Skin epidermis (tissue), 12 donors: ENCODE measurements around the gene LRBA.
"Not testable (repeated sequence)": the region's sequence is repeated elsewhere in the genome, so short reads cannot be mapped to it uniquely, and the experiment has no call there.

ENCODE experiments used
- H3K27ac ChIP-seq, 21 experiments: fragments of 200-600 bp; sonication (generic) in 11 of 21; one replicate each; pipeline ENCODE4 v1.5.0; 2020; ENCODE audit warnings: mild to moderate bottlenecking in 3 of 21, inconsistent platforms in 2 of 21, moderate library complexity in 2 of 21
- H3K4me3 ChIP-seq, 7 experiments: fragments of 200-600 bp; sonication (generic) in 2 of 7; one replicate each; pipeline ENCODE4 v1.5.0; 2020; ENCODE audit warnings: inconsistent platforms in 2 of 7, mild to moderate bottlenecking in 2 of 7, moderate library complexity in 1 of 7

Gene LRBA

GRCh38 chr4:150557811-150558210 lies 457.3 kb downstream of the LRBA start:
- H3K27ac ChIP-seq, H3K4me3 ChIP-seq: not testable (repeated sequence)

- Histone ChIP-seq H3K27ac (no peak overlapping the region), H3K4me3 (no peak overlapping the region)
Observed at GRCh38 chr4:150547154-150547838, 467.8 kb downstream of the LRBA start.

GRCh38 chr4:150546286-150546685 lies 468.8 kb downstream of the LRBA start:
- H3K27ac ChIP-seq, result no peak overlapping the region
- H3K4me3 ChIP-seq, result no peak overlapping the region

GRCh38 chr4:150543042-150543441 lies 472.0 kb downstream of the LRBA start:
- Histone ChIP-seq H3K4me3 (no peak overlapping the region), H3K27ac (no peak overlapping the region)

GRCh38 chr4:150541681-150542080 lies 473.4 kb downstream of the LRBA start:
- Histone ChIP-seq H3K4me3 (no peak overlapping the region), H3K27ac (no peak overlapping the region)

GRCh38 chr4:150540959-150541360 lies 474.1 kb downstream of the LRBA start:
- H3K27ac ChIP-seq, result no peak overlapping the region

GRCh38 chr4:150540536-150540935 lies 474.5 kb downstream of the LRBA start:
- H3K4me3 ChIP-seq, result no peak overlapping the region
- no peak overlapping the region for H3K27ac ChIP-seq

More at GRCh38 chr4:150540959-150541360, 474.1 kb downstream of the LRBA start:
- no peak overlapping the region for H3K4me3 ChIP-seq

- H3K27ac ChIP-seq, H3K4me3 ChIP-seq: not testable (repeated sequence)
Observed at GRCh38 chr4:150537911-150538310, 477.2 kb downstream of the LRBA start.

GRCh38 chr4:150534818-150535217 lies 480.3 kb downstream of the LRBA start:
- no peak overlapping the region for H3K27ac ChIP-seq
- no peak overlapping the region for H3K4me3 ChIP-seq

- no peak overlapping the region for H3K4me3 ChIP-seq
- no peak overlapping the region for H3K27ac ChIP-seq
Observed at GRCh38 chr4:150533673-150534072, 481.4 kb downstream of the LRBA start.

- Histone ChIP-seq H3K4me3 (no peak overlapping the region), H3K27ac (no peak overlapping the region)
Observed at GRCh38 chr4:150525321-150525868, 489.7 kb downstream of the LRBA start.

- H3K4me3 ChIP-seq, result no peak overlapping the region
Observed at GRCh38 chr4:150518559-150518958, 496.5 kb downstream of the LRBA start.

GRCh38 chr4:150515135-150515534 lies 499.9 kb downstream of the LRBA start:
- no peak overlapping the region for H3K4me3 ChIP-seq
- no peak overlapping the region for H3K27ac ChIP-seq

More at GRCh38 chr4:150518559-150518958, 496.5 kb downstream of the LRBA start:
- no peak overlapping the region for H3K27ac ChIP-seq

GRCh38 chr4:150514709-150515108 lies 500.4 kb downstream of the LRBA start:
- H3K27ac ChIP-seq, result no peak overlapping the region
- no peak overlapping the region for H3K4me3 ChIP-seq

GRCh38 chr4:150510176-150510865 lies 504.8 kb downstream of the LRBA start:
- H3K27ac ChIP-seq, result peak overlapping the region in 1 of 21 experiments; percentile 22
- H3K4me3 ChIP-seq, result no peak overlapping the region

GRCh38 chr4:150507656-150508055 lies 507.4 kb downstream of the LRBA start:
- H3K4me3 ChIP-seq, H3K27ac ChIP-seq: not testable (repeated sequence)

GRCh38 chr4:150501983-150502382 lies 513.1 kb downstream of the LRBA start:
- H3K27ac ChIP-seq, result no peak overlapping the region
- no peak overlapping the region for H3K4me3 ChIP-seq

- no peak overlapping the region for H3K27ac ChIP-seq
- no peak overlapping the region for H3K4me3 ChIP-seq
Observed at GRCh38 chr4:150501009-150501727, 513.9 kb downstream of the LRBA start.

- Histone ChIP-seq H3K4me3 (no peak overlapping the region), H3K27ac (no peak overlapping the region)
Observed at GRCh38 chr4:150497612-150498011, 517.5 kb downstream of the LRBA start.

- H3K4me3 ChIP-seq, result no peak overlapping the region
- H3K27ac ChIP-seq, result no peak overlapping the region
Observed at GRCh38 chr4:150495550-150495949, 519.5 kb downstream of the LRBA start.

GRCh38 chr4:150493851-150494250 lies 521.2 kb downstream of the LRBA start:
- Histone ChIP-seq H3K4me3 (no peak overlapping the region), H3K27ac (no peak overlapping the region)
